Measurements from ENCODE around the gene EHBP1L1.

EHBP1L1 gene

GRCh38 chr11:65610404-65610803 lies 34.6 kb downstream of the EHBP1L1 start:
- in situ Hi-C loops (cut with MboI; ENCODE audit: low pct_unique_long_range_greater_than_20kb, low sequenced_read_pairs, unreplicated experiment): no loop called here
- TF ChIP-seq CTCF (IDR thresholded peaks at IDR 0.05; ENCODE audit: extremely low read depth, insufficient read depth, missing control alignments): no peak
- DNase-seq (ENCODE audit: low spot score): no peak

- in situ Hi-C loops (cut with MboI; ENCODE audit: low pct_unique_long_range_greater_than_20kb, low sequenced_read_pairs, unreplicated experiment): no loop called here
- no peak for TF ChIP-seq CTCF (IDR thresholded peaks at IDR 0.05; ENCODE audit: extremely low read depth, insufficient read depth, missing control alignments)
- no peak for DNase-seq (ENCODE audit: low spot score)
Observed at GRCh38 chr11:65611028-65611757, 35.3 kb downstream of the EHBP1L1 start.

DNA sequence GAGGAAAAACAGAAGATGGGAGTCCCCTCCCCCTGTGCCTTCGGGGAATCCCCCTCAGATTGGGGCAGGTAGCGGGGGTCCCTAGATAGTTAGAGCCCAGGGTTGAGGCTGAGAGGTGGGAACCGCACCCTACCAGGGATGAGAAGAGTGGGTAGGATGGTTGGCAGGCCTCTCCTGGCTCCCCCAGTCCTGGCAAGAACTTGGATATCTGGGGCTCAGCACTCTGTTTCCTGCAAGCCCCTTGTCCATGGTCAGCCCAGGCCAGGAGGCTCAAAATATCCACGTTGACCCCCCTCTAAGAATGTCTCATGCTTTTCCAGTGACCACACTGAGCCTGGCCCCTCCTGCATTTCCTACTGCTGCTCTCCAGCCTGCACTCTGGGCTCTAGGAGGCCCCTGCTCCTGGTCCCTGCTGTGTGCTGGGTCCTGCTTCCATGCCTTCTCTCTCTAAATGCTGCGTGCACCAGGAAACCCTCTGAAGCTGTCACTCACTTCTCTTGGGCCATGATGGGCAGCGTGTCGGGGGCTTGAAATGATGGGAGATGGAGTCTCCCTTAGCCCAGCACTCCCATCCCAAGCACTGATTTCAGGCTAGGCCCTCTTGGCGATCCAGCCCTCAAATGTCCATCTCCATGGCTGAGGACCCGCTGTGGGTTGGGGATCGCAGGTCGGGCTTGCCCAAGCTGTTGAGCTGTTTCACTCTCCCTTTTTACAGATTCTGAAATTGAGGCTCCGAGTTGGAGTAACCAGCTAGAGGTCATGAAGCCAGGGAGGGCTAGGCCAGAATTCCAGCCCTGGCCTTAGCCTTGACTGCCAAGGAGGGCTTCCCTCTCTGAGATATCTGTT lies 36.1 kb downstream of the EHBP1L1 start:
- no peak for DNase-seq (ENCODE audit: low spot score)
- in situ Hi-C loops (cut with MboI; ENCODE audit: low pct_unique_long_range_greater_than_20kb, low sequenced_read_pairs, unreplicated experiment): no loop called here
- no peak for TF ChIP-seq CTCF (IDR thresholded peaks at IDR 0.05; ENCODE audit: extremely low read depth, insufficient read depth, missing control alignments)

DNA sequence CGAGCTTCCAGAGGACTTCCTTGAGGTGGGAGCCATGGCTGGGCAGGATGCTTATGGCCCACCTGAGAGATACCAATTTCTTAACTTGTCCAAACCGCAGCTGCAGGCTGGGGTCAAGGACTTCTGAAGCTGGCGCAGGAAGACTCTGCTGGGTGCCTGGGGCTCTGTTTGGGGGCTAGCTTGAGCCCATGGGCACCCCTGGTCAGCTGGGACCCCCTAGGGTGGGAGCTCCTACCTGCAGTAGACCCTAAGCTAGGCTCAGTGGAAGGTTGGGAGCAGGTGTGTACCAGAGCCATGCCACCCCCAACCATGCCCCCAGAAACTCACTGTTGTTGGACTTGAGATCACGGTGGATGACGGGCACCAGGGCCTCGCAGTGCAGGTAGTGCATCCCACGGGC lies 36.8 kb downstream of the EHBP1L1 start:
- no peak for TF ChIP-seq CTCF (IDR thresholded peaks at IDR 0.05; ENCODE audit: extremely low read depth, insufficient read depth, missing control alignments)
- in situ Hi-C loops (cut with MboI; ENCODE audit: low pct_unique_long_range_greater_than_20kb, low sequenced_read_pairs, unreplicated experiment): no loop called here
- DNase-seq (ENCODE audit: low spot score): no peak

DNA sequence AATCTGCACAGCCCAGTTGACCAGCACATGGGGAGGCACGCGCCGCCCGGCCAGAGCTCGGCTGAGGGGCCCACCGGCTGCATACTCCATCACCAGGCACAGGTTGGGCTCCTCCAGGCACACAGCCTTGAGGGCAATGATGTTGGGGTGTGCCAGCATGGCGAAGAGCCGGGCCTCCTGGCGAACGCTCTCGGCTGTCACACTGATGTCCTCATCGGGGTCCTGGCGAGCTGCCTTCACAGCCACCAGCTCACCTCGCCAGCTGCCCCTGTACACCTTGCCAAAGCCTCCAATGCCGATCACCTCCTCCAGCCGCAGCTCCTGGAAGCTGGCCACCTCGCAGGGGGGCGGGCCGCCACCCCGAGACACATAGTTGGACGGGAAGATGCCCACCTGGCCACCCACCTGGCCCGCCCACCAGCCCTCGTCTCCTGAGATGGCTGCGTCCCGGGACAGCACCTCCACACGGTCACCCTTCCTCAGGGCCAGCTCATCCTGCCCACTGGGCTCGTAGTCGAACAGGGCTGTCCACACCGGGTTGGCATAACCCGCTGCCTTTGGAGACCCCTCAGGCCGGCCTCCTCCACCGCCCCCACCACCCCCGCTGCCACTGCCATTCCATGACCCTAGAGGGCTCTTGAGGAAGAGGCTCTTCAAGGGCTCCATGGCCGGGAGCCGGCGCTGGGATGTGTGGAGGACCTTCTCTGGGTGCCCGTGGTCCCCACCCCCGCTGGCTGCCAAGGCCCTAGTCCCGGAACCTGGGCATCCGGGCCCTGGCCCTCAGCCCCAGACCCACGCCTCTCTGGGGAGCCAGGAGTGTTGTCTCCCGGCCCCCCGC lies 37.5 kb downstream of the EHBP1L1 start:
- in situ Hi-C loops (cut with MboI; ENCODE audit: low pct_unique_long_range_greater_than_20kb, low sequenced_read_pairs, unreplicated experiment): no loop called here
- no peak for DNase-seq (ENCODE audit: low spot score)
- no peak for TF ChIP-seq CTCF (IDR thresholded peaks at IDR 0.05; ENCODE audit: extremely low read depth, insufficient read depth, missing control alignments)

- in situ Hi-C loops (cut with MboI; ENCODE audit: low pct_unique_long_range_greater_than_20kb, low sequenced_read_pairs, unreplicated experiment): no loop called here
- TF ChIP-seq CTCF (IDR thresholded peaks at IDR 0.05; ENCODE audit: extremely low read depth, insufficient read depth, missing control alignments): no peak
- DNase-seq (ENCODE audit: low spot score): peak; percentile 100
Observed at GRCh38 chr11:65615229-65615949, 39.5 kb downstream of the EHBP1L1 start, which contains the start of gene PCNX3. Gene PCNX3 (plus strand): TSS chr11:65615776. CDS start chr11:65616312, 536 bp downstream.

All from GM13977 (cell line).